H1 (cell line): ENCODE results near the gene CSAD. TPM values are rescaled to one million over a fixed set of nuclear protein-coding genes. Genes with fewer than 3 reads are reported as not detected.

Experiments used
- BACH1 ChIP-seq: IDR thresholded peaks from 2 replicates; pipeline ENCODE4 v1.6.1; 2012; ENCODE audit warnings: low read length, improper control_type of control experiment
- CHD7 ChIP-seq: fragments of 300-600 bp; sonication (generic); IDR thresholded peaks from 2 replicates; pipeline ENCODE4 v1.7.1; 2012; ENCODE audit warnings: low read length, moderate library complexity, mild to moderate bottlenecking, inconsistent platforms; ENCODE audit not compliant: insufficient replicate concordance
- KDM1A ChIP-seq: fragments of 200-600, 300-600 bp; sonication (generic); IDR thresholded peaks from 2 replicates; pipeline ENCODE4 v1.7.1; 2016; ENCODE audit warnings: mild to moderate bottlenecking, low read length, borderline replicate concordance
- KDM4A ChIP-seq: IDR thresholded peaks from one replicate; pipeline ENCODE4 v1.7.1; 2012; ENCODE audit warnings: low read depth, mild to moderate bottlenecking, moderate library complexity, low read length, inconsistent platforms; ENCODE audit not compliant: severe bottlenecking
- POU5F1 ChIP-seq: IDR thresholded peaks from 2 replicates; pipeline ENCODE4 v1.6.1; 2011; ENCODE audit warnings: low read depth, mild to moderate bottlenecking, low read length, moderate library complexity
- SAP30 ChIP-seq: fragments of 300-600 bp; sonication (generic); IDR thresholded peaks from 2 replicates; pipeline ENCODE4 v1.7.1; 2012; ENCODE audit warnings: low read length, moderate library complexity, mild to moderate bottlenecking, inconsistent platforms; ENCODE audit not compliant: insufficient read depth, insufficient replicate concordance
- SP2 ChIP-seq: IDR thresholded peaks from 2 replicates; pipeline ENCODE4 v1.6.1; 2012; ENCODE audit warnings: mild to moderate bottlenecking, low read length, inconsistent platforms
- polyA plus RNA-seq, 7 experiments: library from polyadenylated mRNA; depleted of rRNA in 3 of 7; stranded (reverse) in 5 of 7; unstranded in 2 of 7; fragments of >200 nt in 5 of 7; fragments of 200-250 nt in 2 of 7; gene quantifications; 1 replicate in 5 of 7; 2 replicates in 1 of 7; 4 replicates in 1 of 7; pipeline versions ENCODE4 v1.2.1 to v1.2.3, GENCODE V29; 2011 to 2013; ENCODE audit warnings: missing spikeins in 2 of 7, mixed read lengths in 2 of 7
- total RNA-seq: library from RNA; stranded (reverse); fragmentation: NEBNext Ultra II Directional; extraction: Animal tissue kit (Norgen Biotek cat#: 25700); gene quantifications from 2 replicates; pipeline ENCODE4 v1.2.1, GENCODE V29; 2021

The CSAD gene
- total and polyA plus RNA-seq, 2 of the 8 experiments (the other 6 are each of a cell fraction or from before 2014, with no cell fraction given), result 8.8 to 11.3 TPM

DNA sequence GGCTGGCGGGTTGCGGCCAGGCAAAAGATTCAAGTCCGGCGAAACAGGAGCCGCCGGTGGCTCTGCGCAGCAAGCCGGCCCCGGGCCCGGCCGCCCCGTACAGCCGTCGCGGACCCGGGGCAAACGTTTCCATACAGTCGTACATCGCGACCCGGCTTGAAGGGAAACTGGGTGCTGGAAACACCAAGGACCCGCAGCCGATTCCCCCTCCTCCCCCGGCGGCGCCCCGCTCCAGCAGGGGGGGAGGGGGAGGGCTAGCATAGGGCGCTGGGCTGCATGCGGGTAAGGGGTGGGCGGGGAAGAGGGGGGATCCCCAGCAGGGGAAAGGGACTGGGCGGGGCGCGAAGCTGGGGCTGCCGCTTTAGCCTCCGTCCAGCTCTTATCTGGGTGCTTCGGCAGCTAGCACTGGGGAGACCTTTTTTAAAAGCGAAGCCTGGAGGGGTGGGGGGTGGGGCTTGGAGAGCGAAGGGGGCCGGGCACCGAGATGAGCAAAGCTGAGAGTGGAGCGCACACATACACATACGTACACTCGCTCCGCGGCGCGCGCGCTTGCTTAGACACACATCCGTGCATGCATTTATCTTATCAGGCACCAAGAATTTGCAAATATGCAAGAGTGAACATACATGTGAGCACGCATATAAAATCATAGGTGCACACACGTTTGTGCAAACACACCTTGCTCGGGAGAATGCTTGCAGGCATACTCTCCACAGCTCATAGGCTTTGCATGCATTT is 39.4 kb upstream of the CSAD start (continued):
- TF ChIP-seq CHD7 (no peak), POU5F1 (no peak), KDM1A (peak; percentile 64; the same call in 1 of the 2 replicates), KDM4A (peak; percentile 11), SAP30 (peak; percentile 68), SP2 (no peak), BACH1 (no peak)
